Activated naive CD4-positive, alpha-beta T cell treated with anti-CD3 and anti-CD28 coated beads for 36 hours (primary cell): Measurements from ENCODE around the gene IFNA13. TPM values are rescaled to one million over a fixed set of nuclear protein-coding genes. Genes with fewer than 3 reads are reported as not detected.
A peak's percentile ranks its signal among the peaks of the same experiment; 100 is the strongest.
"Not testable (repeated sequence)": the region's sequence is repeated elsewhere in the genome, so short reads cannot be mapped to it uniquely, and the experiment has no call there.

Source experiments
- CTCF ChIA-PET: fragments of 350-600 bp; sonication (Branson Sonifier 250); formaldehyde crosslinking; loops from one replicate; lab custom pipeline; 2021; ENCODE audit warnings: antibody characterized with exemption; lab: Charles Lee
- DNase-seq: peaks from one replicate; pipeline ENCODE4 v3.0.0-alpha.2; 2020
- H3K27ac Mint-ChIP-seq: one replicate; pipeline ENCODE4 v1.8.0; 2021; ENCODE audit warnings: mild to moderate bottlenecking, mixed read lengths
- H3K27me3 Mint-ChIP-seq: one replicate; pipeline ENCODE4 v1.8.0; 2021; ENCODE audit warnings: low read depth, mixed read lengths
- H3K36me3 Mint-ChIP-seq: one replicate; pipeline ENCODE4 v1.8.0; 2021; ENCODE audit warnings: low read depth, mixed read lengths
- H3K4me1 Mint-ChIP-seq: one replicate; pipeline ENCODE4 v1.8.0; 2021; ENCODE audit warnings: low read depth, mixed read lengths
- H3K4me3 Mint-ChIP-seq: one replicate; pipeline ENCODE4 v1.8.0; 2021; ENCODE audit warnings: mild to moderate bottlenecking, moderate library complexity, mixed read lengths
- H3K9me3 Mint-ChIP-seq: one replicate; pipeline ENCODE4 v1.8.0; 2021; ENCODE audit warnings: mixed read lengths
- intact Hi-C: fragments of 100-400 bp; cut with micrococcal nuclease; formaldehyde crosslinking; loops from one replicate; pipeline ENCODE4 v1.15.1; 2023
- total RNA-seq, 2 experiments: library from RNA; stranded (reverse); gene quantifications; one replicate each; pipeline ENCODE4 v1.2.3, GENCODE V29; 2021

IFNA13 gene
- total RNA-seq, 2 experiments from 2014 or later: not detected

DNA sequence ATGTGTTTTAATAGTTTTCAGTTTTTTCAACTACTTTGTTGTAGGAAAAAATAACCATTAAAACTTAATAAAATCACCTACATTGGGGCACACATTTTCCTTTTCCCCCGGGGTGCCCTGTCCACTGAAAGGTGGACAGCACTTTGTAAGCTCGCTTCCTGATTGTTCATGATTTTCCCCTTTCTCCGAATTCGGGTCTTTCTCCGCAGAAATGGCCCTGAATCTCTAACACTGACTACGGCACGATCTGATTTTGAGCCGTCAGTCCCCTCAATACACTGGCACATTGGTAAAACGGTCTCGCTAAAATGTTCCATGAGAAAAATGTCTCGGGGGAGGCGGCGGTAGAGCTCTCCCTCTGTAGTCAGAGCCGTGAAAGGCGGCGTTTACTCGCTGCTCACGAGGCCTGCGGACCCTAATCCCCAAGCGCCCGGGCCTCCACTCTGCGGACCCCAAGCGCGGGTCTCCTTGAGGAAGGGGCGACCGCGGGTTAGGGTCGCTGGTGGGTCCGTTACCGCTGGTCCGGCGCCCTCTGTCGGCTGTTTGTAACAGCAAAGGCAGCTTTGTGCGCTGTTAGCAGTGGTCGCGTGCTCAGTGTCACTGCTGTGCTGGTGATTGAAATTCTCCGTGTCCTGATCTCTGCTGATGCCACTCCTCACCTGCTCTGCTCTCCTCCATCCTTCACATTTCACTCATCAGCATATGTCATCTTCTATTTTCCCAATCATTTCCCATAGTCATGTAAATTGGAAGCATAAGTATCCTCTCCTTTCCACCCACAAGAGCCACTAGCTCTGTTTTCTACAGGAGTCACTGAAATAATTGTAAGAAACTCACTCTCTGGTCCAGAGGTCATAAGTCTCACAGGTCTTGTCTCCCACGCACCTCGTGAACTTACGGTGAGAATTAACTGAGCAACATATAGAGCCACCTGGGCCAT is 28.2 kb upstream of the IFNA13 start:
- Mint-ChIP-seq H3K4me3 (peak overlapping the region; percentile 50), H3K27me3 (peaks cover 39% of the 10 kb centered on the region), H3K36me3 (no peaks in the 10 kb centered on the region), H3K9me3 (no peaks in the 10 kb centered on the region), H3K4me1 (peaks cover 9% of the 10 kb centered on the region), H3K27ac (no peak overlapping the region)
- intact Hi-C loops: loop anchor here (1.0 to 5.0 kb wide), 11 partner anchors 13 to 393 kb away; partner anchors contain the start of gene KLHL9
- peak; percentile 64 for DNase-seq
- CTCF ChIA-PET: interaction anchor here (0.5 to 5.9 kb wide), 42 partner anchors 9 to 1839 kb away, joined by 3 to 61 read pairs (median 4); partner anchors contain the start of genes IFNA1, IFNA8 and KLHL9

DNA sequence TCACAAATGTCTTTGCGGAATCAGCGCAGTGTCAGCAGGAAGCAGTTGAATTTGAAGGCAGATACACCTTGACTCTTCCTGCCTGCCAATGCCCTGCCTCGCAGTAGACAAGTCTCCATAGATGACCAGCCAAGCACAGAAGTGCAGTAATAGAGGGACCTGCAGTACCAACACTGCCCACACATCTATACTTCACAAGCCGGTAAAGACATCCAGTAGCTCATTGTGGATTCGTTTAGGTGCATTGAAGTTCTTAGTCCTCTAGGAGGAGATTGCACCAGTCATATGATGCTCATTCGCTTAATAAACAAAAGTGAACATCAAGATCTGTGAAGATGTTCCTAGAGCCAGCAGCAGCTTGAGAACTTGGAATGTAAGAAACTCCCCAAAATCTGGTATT is 24.4 kb upstream of the IFNA13 start:
- no peaks in the 10 kb centered on the region for H3K36me3 Mint-ChIP-seq
- DNase-seq: no peak
- CTCF ChIA-PET: interaction anchor here (1.0 to 5.9 kb wide), 4 partner anchors 10 to 66 kb away, joined by 3 to 61 read pairs (median 7); no protein-coding TSS in a partner anchor
- H3K9me3 Mint-ChIP-seq: no peaks in the 10 kb centered on the region
- peaks cover 44% of the 10 kb centered on the region for H3K27me3 Mint-ChIP-seq
- H3K27ac Mint-ChIP-seq: no peak overlapping the region
- intact Hi-C loops: loop anchor here (1.0 kb wide), 1 partner anchor 21 kb away; no protein-coding TSS in a partner anchor
- no peak overlapping the region for H3K4me3 Mint-ChIP-seq
- H3K4me1 Mint-ChIP-seq: peaks cover 6% of the 10 kb centered on the region

DNA sequence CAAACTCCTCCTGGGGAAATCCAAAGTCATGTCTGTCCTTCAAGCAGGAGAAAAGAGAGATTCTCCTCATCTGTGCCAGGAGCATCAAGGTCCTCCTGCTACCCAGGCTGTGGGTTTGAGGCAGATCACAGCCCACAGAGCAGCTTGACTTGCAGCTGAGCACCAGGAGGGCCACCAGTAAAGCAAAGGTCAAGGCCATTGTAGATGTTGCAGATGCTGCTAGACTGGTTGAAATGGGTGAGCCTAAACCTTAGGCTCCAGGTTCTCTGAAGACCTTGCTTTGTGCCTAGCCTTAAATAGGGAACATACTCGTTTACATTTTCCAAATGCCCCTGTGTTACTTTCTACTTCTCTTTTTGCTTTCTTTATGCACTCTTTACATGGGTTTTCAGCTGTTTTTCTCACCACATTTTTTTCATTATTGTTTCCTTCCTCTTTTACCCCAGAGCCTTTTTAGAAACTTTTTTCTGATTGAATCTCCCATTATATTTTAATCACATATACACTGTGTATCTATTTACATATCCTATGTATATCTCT is 17.3 kb upstream of the IFNA13 start, which contains the start of gene IFNA2:
Gene IFNA2, minus strand, starts transcription at position 268 of the 540 bp plus-strand sequence. Its CDS starts 69 bp downstream, at position 199.
- CTCF ChIA-PET: no interaction called here

GRCh38 chr9:21383627-21384026 is 15.8 kb upstream of the IFNA13 start:
- Mint-ChIP-seq H3K27ac (no peak overlapping the region), H3K36me3 (no peaks in the 10 kb centered on the region), H3K4me3 (no peak overlapping the region), H3K27me3 (peaks cover 37% of the 10 kb centered on the region), H3K4me1 (peaks cover 14% of the 10 kb centered on the region), H3K9me3 (no peaks in the 10 kb centered on the region)
- intact Hi-C loops: loop anchor here (2.0 kb wide), 1 partner anchor 13 kb away; no protein-coding TSS in a partner anchor
- DNase-seq: no peak
- CTCF ChIA-PET: no interaction called here

More for the DNA sequence above, 17.3 kb upstream of the IFNA13 start, which contains the start of gene IFNA2:
- Mint-ChIP-seq H3K27me3 (peaks cover 34% of the 10 kb centered on the region), H3K27ac (no peak within 1 kb of the TSS), H3K4me1 (peaks cover 14% of the 10 kb centered on the region), H3K9me3 (no peaks in the 10 kb centered on the region), H3K4me3 (no peak within 1 kb of the TSS), H3K36me3 (no peaks in the 10 kb centered on the region)
- intact Hi-C loops: no loop called here
- DNase-seq: no peak

DNA sequence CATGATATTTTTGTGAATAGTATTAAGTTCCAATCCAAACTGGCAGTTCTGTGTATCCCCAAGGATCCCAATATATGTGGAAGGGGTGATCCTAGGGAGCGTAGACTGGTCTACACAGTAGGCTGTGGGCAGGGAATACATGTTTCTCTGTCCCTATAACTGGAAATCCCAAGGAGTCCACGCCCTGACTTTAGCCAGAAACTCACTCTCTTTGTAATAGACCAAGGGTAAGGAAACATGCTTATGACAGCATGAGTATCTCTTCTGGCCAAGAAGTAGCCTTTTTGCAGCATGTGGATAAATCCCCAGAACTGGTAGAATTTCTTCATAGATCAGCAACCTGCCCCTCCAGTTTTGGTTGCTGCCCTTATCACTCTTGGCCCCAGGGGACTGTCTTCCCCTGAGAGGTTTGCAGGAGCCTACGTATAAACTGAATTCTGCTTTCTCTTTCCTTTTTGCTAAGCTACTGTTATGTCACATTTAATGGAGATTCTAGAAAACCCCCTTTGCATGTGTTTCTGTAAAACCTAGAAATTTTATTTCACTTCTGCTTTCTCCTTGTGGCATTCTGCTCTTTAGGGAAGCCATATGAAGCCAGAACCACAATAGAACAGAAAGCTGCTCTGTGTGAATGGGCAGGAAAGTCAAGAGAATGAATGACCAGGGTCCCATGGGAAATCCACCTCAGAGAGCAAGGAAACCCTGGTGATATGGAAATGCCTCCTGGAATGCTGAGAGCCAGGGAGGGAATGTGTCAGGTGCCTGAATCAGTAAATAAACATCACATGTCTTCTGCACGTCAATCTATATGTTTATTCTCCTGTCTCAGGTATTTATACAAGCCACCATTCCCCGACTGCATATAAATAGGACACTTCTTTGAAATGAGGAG is 13.8 kb upstream of the IFNA13 start:
- CTCF ChIA-PET: interaction anchor here (0.7 to 1.8 kb wide), 2 partner anchors 14 to 52 kb away, joined by 3 to 9 read pairs; no protein-coding TSS in a partner anchor
- Mint-ChIP-seq H3K27ac (no peak overlapping the region), H3K4me1 (peaks cover 14% of the 10 kb centered on the region), H3K27me3 (peaks cover 32% of the 10 kb centered on the region), H3K36me3 (no peaks in the 10 kb centered on the region), H3K9me3 (no peaks in the 10 kb centered on the region), H3K4me3 (no peak overlapping the region)
- intact Hi-C loops: loop anchor here (1.0 to 2.0 kb wide), 3 partner anchors 15 to 46 kb away; partner anchors contain the start of gene KLHL9
- DNase-seq: peak; percentile 17

DNA sequence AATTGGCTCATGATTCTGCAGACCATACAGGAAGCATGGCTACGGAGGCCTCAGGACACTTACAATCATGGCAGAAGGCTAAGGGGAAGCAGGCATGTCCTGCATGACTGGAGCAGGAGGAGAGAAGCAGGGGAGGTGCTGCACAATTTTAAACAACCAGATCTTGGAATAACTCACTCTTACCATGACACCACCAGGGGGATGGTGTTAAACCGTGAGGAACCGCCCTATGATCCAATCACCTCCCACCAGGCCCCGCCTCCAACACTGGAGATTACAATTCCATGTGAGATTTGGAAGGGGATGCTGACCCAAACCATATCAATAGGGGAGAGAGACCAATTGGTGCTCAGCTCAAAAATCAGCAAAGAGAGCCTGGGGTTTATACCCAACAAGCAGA is 3.6 kb upstream of the IFNA13 start:
- H3K4me3 Mint-ChIP-seq: not testable (repeated sequence)

DNA sequence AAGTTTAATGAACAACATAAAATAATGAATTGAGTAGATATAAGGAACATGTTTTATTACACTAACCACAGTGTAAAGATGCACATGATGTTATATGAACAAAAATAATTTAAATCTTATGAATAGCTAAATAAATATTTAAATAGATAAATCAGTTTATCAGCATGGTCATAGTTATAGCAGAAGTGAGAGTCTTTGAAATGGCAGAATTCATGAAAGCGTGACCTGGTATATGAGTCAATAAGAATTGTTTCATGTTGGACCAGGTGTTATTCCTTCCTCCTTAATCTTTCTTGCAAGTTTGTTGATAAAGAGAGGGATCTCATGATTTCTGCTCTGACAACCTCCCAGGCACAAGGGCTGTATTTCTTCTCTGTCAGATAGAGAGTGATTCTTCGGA is 688 bp downstream of the IFNA13 start:
- H3K9me3 Mint-ChIP-seq, CTCF ChIA-PET, intact Hi-C loops, H3K27ac Mint-ChIP-seq, DNase-seq, H3K36me3 Mint-ChIP-seq, H3K4me1 Mint-ChIP-seq, H3K4me3 Mint-ChIP-seq: not testable (repeated sequence)
- peaks cover 12% of the 10 kb centered on the region for H3K27me3 Mint-ChIP-seq

More for the DNA sequence above, 3.6 kb upstream of the IFNA13 start:
- CTCF ChIA-PET: interaction anchor here (0.7 kb wide), 1 partner anchor 25 kb away, joined by 3 read pairs; no protein-coding TSS in a partner anchor
- intact Hi-C loops: loop anchor here (1.0 kb wide), 1 partner anchor 21 kb away; no protein-coding TSS in a partner anchor
- not testable (repeated sequence) for H3K4me1 Mint-ChIP-seq, H3K27ac Mint-ChIP-seq, H3K9me3 Mint-ChIP-seq, DNase-seq, H3K36me3 Mint-ChIP-seq
- peaks cover 11% of the 10 kb centered on the region for H3K27me3 Mint-ChIP-seq

- intact Hi-C loops: no loop called here
- DNase-seq: no peak
- H3K27me3 Mint-ChIP-seq: peaks cover 9% of the 10 kb centered on the region
Observed at GRCh38 chr9:21362287-21362686, 5.6 kb downstream of the IFNA13 start.

GRCh38 chr9:21357479-21358460 is 10.1 kb downstream of the IFNA13 start:
- peaks cover 19% of the 10 kb centered on the region for H3K4me1 Mint-ChIP-seq
- H3K4me3 Mint-ChIP-seq: peak overlapping the region; percentile 36
- H3K9me3 Mint-ChIP-seq: peaks cover 6% of the 10 kb centered on the region
- no peak overlapping the region for H3K27ac Mint-ChIP-seq
- H3K27me3 Mint-ChIP-seq: peaks cover 13% of the 10 kb centered on the region
- CTCF ChIA-PET: interaction anchor here (1.0 to 1.9 kb wide), 4 partner anchors 23 to 38 kb away, joined by 4 to 5 read pairs (median 4); partner anchors contain the start of gene KLHL9
- peak; percentile 28 for DNase-seq
- H3K36me3 Mint-ChIP-seq: peaks cover 6% of the 10 kb centered on the region
- intact Hi-C loops: loop anchor here (1.0 to 5.0 kb wide), 15 partner anchors 22 to 1360 kb away; partner anchors contain the start of genes FOCAD and KLHL9

More at GRCh38 chr9:21362287-21362686, 5.6 kb downstream of the IFNA13 start:
- CTCF ChIA-PET: interaction anchor here (1.7 kb wide), 1 partner anchor 33 kb away, joined by 4 read pairs; no protein-coding TSS in a partner anchor
- Mint-ChIP-seq H3K36me3 (no peaks in the 10 kb centered on the region), H3K27ac (no peak overlapping the region), H3K4me1 (peaks cover 15% of the 10 kb centered on the region), H3K9me3 (no peaks in the 10 kb centered on the region), H3K4me3 (no peak overlapping the region)

DNA sequence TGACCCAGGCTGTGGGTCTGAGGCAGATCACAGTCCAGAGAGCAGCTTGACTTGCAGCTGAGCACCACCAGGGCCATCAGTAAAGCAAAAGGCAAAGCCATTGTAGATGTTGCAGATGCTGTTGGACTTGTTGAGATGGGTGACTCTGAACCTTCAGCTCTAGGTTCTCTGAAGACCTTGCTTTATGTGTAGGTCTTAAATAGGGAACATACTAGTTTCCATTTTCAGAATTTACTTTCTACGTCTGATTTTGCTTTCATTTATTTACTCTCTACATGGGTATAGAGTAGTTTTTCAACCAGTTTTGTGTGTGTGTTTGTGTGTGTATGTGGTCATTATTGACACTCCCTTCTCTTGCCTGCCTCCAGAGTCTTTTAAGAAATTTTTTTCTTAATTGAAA is 17.1 kb downstream of the IFNA13 start, which contains the start of gene IFNA6:
Gene IFNA6, minus strand, starts transcription at position 101 of the 400 bp plus-strand sequence. Its CDS starts 0 bp downstream, at position 101.
- Mint-ChIP-seq H3K27me3 (peaks cover 25% of the 10 kb centered on the region), H3K9me3 (peaks cover 6% of the 10 kb centered on the region), H3K4me1 (no peaks in the 10 kb centered on the region), H3K4me3 (no peak within 1 kb of the TSS), H3K27ac (no peak within 1 kb of the TSS), H3K36me3 (peaks cover 6% of the 10 kb centered on the region)
- intact Hi-C loops: no loop called here
- no peak for DNase-seq
- CTCF ChIA-PET: no interaction called here
